ENCODE measurements around the gene GIN1.
"Not testable (repeated sequence)": the region's sequence is repeated elsewhere in the genome, so short reads cannot be mapped to it uniquely, and the experiment has no call there.

GIN1 gene, protein sequence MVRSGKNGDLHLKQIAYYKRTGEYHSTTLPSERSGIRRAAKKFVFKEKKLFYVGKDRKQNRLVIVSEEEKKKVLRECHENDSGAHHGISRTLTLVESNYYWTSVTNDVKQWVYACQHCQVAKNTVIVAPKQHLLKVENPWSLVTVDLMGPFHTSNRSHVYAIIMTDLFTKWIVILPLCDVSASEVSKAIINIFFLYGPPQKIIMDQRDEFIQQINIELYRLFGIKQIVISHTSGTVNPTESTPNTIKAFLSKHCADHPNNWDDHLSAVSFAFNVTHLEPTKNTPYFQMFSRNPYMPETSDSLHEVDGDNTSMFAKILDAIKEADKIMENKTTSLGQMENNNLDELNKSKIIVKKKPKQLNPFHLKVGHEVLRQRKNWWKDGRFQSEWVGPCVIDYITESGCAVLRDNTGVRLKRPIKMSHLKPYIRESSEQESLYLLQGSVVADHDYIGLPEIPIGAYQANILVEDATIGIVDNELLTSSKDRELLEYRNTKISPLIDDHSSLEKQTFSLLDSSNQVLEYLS

DNA sequence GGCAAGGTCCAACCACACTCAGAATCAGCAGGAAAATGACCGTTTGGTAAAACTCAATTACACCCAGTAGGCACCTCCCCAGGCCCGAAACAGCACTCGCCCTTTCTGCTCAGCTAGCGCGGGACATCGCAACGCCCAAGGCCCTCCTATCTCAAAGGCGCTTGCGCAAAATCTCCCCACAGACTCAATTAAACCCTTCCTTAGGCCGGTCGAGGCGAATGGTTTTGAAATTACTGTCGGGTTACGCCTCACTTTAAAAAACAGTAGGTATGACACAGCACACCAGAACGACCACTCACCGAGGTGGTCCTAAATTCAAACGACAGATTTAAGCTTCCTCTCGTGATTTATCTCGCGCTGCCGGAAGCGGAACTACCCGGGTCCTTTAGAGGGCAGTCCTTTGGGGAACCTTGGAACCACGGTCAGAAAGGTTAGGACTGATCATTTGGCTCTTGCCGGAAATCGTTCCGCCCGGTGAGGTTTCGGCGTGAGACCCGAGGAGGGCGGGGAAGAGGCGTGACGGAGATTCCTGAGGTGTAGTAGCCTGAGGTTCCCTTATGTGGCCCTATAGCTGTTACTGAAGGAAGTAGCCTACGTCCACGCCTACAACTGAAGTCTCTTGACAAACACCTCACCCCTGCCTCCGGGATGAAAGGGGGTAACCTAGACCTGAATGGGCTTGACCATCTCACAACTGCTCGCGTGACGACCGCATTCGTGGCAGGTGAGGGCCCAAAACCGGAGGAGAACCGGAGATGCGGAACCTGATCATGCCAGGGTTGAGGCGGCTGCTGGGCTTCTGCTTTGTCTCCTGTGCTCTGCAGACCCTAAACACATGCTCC is at the start of gene GIN1, which contains the start of gene PPIP5K2:
GIN1 (minus strand) TSS at position 374 of the 842 bp plus-strand sequence. CDS start 11,431 bp downstream, outside the sequence.
PPIP5K2 (plus strand) TSS at position 537 of the 842 bp plus-strand sequence. CDS start 9,289 bp downstream, outside the sequence.
- DNase-seq: peak; percentile 92 to 98 (median 97)
- intact Hi-C loops (cut with DNase I): loop anchor here (10.0 kb wide), 1 partner anchor 135 kb away; the partner anchor contains the start of gene MACIR

DNA sequence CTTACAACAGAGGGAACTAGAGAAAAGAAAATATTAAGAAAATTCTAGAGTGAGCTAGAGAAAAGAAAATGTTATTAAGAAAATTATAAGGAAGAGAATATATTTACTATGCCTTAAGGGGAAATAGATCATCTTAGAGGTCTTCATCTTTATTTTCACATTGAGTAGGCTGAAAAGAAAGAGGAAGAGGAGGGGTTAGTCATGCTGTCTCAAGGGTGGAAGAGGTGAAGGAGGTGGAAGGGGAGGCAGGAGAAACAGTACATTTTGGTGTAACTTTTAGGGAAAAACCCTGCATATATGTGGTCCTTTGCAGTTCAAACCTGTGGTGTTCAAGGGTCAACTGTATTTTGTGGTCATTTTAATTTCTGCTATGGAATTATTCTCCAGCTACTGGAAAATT is 46.8 kb upstream of the GIN1 start:
- no peak for DNase-seq
- intact Hi-C loops (cut with DNase I): no loop called here

DNA sequence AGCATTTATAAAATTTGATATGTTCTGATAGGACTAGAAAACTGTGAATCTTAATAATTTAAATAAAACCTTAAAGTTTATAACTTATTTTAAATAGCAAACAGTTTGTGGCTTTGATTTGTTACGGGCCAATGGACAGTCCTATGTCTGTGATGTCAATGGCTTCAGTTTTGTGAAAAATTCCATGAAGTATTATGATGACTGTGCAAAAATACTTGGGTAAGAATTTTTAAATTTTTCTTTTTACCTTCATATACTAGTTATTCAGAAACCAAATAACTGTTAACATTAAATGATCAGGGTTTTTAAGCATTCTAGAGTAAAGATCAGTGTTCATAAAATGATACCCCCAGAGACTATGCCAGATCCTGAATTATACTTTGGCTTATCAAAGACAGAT is 31.2 kb upstream of the GIN1 start:
- intact Hi-C loops (cut with DNase I): no loop called here
- no peak for DNase-seq

DNA sequence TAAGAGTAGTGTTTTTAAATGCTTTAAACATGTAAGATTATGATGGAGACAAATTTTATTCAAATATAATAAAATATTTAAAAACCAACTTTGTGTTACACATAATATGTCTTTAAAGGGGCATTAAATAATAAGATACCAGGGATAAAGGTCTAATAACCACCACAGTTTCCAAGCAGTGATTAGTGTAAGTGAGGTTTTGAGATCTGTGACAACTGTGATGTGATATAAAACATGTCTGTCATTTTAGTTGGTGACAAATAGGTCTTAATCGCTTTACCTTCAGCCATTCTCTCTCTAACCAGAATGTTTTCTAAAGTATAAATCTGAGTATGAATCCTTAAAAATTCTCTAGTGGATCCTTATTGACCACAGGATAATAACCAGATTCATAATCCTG is 28.3 kb upstream of the GIN1 start:
- intact Hi-C loops (cut with DNase I): no loop called here
- DNase-seq: no peak

DNA sequence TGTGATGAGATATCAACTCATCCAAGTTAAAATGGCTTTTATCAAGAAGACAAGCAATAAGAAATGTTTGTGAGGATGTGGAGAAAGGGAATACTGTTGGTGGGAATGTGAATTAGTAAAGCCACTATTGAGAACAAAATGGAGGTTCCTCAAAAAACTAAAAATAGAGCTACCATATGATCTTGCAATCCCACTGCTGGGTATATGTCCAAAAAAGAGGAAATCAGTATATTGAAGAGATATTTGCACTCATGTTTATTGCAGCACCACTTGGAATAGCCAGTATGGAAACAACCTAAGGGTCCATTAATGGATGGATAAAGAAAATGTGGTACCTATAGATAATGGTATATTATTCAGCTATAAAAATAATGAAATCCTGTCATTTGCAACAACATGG is 25.3 kb upstream of the GIN1 start:
- no peak for DNase-seq
- intact Hi-C loops (cut with DNase I): no loop called here

DNA sequence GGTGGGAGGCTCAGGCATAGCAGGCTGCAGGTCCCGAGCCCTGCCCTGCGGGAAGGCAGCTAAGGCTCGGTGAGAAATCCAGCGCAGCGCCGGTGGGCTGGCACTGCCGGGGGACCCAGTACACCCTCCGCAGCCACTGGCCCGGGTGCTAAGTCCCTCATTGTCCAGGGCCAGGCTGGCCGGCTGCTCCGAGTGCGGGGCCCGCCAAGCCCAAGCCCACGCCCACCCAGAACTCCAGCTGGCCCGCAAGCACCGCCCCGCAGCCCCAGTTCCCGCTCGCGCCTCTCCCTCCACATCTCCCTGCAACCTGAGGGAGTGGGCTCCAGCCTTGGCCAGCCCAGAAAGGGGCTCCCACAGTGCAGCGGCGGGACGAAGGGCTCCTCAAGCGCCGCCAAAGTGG is 22.2 kb upstream of the GIN1 start:
- DNase-seq; intact Hi-C loops (cut with DNase I): not testable (repeated sequence)

DNA sequence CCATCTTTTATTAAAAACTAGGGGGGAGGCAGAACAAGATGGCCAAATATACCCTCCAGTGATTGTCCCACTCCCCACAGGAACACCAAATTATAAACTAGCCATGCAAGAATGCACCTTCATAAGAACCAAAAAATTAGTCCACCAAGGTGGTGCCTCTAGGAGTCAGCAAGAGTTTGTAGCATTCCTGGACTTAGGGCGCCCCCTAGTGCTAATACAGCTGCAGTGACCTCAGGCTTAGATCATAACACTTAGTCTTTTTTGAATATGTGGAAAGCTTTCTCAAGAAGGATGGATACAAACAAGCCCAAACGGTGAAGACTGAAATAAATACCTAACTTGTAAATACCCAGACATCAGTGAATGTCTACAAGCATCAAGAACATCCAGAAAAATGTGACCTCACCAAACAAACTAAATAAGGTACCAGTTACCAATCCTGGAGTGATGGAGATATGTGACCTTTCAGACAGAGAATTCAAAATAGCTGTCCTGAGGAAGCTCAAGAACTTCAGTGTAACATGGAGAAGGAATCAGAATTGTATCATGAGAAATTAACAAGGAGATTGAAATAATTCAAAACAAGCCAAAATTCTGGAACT is 19.4 kb upstream of the GIN1 start:
- intact Hi-C loops (cut with DNase I): no loop called here
- peak; percentile 12 to 91 (median 78) for DNase-seq

DNA sequence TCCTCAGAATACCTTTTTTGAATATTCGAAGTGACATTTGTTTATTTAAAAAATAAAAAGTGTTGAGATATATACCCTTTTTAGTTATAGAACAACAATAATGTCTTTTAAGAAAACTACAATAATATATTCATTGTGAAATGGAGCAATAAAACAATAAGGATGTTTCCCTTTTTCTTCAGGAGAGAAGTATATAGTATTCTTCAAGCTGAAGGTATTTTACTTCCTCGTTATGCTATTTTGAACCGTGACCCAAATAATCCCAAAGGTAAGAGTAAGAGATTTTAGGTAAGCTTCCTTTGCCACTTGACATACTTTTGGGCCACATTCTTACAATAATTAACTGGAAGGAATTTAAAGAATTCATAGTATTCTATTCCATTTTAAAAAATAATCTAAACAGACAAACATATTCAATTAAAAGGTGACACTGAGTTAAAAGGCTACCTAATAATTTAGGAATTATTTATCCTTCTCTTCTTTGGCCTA is 18.3 kb upstream of the GIN1 start:
- no peak for DNase-seq
- intact Hi-C loops (cut with DNase I): no loop called here

DNA sequence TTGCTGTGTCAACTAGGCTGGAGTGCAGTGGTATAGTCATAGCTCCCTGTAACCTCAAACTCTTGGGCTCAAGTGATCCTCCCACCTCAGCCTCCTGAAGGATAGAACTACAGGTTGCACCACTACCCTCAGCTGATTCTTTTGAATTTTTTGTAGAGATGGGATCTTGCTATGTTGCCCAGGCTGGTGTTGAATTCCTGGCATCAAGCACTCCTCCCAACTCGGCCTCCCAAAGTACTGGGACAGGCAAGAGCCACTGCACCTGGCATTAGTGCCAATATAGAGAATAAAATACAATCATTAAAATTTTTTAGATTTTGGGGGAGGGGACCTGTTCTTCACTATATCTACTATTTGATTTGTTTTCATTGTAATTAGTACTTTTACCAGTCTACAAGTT is 15.5 kb upstream of the GIN1 start:
- intact Hi-C loops (cut with DNase I): no loop called here
- no peak for DNase-seq

DNA sequence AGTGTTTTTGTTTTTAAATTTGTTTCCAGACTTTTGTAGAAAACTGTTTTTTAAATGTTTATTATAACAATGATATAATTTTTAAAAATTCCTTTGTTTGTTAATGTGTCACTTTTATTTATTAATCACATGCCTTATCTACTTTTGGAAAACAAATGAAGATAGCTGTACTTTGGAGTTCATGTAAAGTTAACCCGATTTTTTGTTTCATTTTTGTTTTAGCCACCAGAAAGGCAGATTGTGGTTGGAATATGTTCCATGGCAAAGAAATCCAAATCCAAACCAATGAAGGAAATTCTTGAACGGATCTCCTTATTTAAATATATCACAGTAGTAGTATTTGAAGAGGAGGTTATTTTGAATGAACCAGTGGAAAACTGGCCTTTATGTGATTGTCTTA is 13.3 kb upstream of the GIN1 start:
- intact Hi-C loops (cut with DNase I): no loop called here
- no peak for DNase-seq

DNA sequence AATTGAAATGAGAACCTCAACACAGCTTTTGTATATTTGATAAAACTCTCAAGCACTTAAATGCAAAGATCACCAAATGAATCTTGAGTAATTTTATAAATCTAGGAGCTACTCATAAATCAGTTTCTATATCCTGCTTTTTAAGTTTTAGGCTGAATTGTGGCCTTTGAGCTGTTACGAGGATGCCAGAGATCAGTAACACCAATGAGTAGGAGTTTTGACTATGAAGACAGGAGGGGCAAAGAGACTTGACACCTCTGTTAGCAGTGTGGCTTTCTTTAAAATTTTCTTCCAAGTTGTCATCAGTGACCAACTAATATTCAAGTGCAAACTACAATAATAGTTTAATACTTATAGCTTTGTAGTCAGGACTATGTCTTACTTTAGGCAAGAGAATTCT is 12.7 kb upstream of the GIN1 start:
- intact Hi-C loops (cut with DNase I): no loop called here
- DNase-seq: no peak

DNA sequence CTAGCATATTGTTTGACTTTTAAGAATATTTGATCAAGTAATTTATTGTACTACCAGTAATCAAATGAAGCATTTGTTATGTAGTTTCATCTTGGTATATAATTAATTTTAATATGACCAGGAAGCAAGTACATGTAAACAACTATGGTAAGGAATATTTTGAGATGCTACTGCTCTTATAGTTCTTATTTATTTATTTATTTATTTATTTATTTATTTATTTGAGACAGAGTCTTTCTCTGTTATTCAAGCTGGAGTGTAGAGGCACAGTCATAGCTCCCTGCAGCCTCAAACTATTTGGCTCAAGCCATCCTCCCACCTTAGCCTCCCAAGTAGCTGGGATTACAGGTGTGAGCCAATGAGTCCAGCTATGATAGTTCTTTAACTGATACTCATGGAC is 8.3 kb upstream of the GIN1 start:
- intact Hi-C loops (cut with DNase I): loop anchor here (10.0 kb wide), 1 partner anchor 127 kb away; the partner anchor contains the start of gene MACIR
- no peak for DNase-seq

DNA sequence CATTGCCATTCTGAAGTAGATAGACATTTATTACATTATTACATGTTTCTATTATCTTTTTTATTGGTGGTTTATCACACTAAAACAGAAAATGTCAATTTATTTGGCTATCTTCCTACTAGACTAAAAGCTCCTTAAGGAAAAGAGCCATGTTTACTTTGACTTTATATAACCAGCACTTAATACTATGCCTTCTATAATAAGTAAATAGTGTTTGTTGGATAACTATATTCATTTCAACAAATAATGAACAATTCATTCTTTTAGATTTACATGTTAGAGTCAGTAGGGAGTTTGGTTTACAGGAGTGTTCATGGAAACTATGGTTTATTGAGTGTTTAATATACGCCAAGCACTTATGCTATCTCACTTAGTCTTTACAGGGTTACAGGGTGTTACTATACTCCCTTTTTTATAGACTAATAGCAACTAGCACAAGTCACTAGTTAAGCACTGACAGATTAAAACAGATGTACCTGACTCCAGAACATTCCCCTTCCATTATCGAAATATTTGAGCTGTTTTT is 7.4 kb upstream of the GIN1 start:
- DNase-seq: no peak
- intact Hi-C loops (cut with DNase I): loop anchor here (10.0 kb wide), 1 partner anchor 127 kb away; the partner anchor contains the start of gene MACIR

DNA sequence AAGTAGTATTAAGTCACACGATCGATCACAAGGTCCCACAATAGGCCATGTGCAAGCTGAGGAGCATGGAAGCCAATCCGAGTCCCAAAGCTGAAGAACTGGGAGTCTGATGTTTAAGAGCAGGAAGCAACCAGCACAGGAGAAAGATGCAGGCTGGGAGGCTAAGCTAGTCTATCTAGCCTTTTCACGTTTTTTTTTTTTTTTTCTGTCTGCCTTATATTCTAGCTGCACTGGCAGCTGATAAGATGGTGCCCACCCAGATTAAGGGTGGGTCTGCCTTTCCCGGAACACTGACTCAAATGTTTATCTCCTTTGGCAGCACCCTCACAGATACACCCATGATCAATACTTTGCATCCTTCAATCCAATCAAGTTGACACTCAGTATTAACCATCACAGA is 6.6 kb upstream of the GIN1 start:
- no peak for DNase-seq

DNA sequence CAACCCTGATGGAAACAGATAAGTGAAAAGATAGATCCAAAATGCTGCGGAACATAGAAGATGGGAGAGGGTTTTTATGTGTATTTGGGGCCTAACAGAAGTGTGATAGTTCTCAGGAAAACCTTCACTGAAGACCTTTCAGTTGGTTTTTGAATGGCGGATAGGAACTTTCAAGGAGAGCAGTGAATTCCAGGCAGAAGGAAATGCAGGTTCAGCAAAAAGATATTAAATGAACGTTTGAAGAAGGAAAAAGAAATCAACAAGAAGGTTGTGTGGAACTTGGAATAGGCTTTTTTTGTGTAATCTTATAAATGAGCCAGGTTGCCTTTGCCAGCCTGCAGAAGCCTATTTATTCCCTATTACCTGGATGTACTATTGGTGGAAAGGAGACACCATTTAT is 2.3 kb upstream of the GIN1 start:
- intact Hi-C loops (cut with DNase I): loop anchor here (10.0 kb wide), 1 partner anchor 133 kb away; the partner anchor contains the start of gene MACIR
- no peak for DNase-seq

More for the DNA sequence above, 6.6 kb upstream of the GIN1 start:
- intact Hi-C loops (cut with DNase I): loop anchor here (10.0 kb wide), 1 partner anchor 128 kb away; the partner anchor contains the start of gene MACIR

DNA sequence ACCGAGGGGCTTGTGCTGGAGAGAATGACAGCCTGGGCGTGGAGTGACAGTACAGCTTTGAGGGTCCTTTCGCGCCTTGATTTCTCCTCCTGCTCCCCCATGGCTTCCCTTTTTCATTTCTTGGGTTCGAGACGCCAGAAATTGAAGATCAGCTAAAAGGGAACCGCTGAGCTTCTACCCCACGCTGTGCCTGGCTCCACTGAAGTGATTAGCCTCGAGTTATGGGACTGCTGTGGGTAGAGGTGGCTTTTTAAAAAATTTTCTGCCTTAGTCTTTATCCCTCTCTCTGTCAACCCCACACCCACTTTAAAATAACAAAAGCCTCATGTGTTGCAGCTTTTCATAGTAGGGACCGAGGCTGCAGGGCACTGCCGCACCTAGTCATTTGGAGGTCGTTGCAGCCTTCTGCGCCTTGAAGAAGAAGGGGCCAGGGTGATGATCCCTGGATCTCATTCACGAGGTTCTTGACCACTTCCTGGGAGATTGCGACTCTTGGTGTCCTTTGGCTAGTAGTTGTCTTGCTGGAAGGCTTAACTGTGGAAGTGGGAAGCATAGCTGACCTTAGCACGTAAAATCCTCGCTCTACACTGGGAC is 766 bp upstream of the GIN1 start:
- intact Hi-C loops (cut with DNase I): loop anchor here (10.0 kb wide), 1 partner anchor 134 kb away; the partner anchor contains the start of gene MACIR
- peak in 12 of 42 donors; percentile 2 to 40 (median 6) for DNase-seq

DNA sequence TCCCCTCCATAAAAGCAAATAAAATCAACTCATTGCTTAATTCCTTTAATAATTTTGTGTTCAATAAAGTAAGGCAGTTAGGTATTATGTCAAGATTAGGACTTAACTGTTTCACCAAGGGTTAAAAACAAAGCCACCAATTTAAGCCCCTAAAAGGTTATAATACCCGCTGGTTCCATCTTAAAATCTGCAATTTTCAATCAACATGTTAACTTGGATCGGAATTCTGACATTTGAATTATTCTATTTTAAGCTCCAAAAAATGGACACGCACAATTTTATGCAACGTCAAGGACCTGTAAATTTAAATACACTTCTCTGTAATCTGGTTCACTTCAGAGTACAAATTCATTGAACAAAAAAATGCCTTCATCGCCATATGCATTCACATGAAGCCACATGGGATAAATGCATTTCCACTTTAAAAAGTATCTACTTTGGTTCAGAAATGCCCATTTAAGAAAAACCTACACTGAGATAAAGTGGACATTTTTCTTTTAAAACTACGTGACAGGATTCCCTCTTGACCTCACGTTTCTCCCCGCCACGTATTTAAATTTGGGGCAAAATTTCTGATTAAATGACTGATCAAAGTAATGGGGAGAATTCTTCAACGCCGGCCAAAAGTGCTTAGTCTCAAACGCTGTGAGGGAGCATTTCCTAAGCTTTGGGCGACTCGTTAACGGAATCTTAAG is 721 bp downstream of the GIN1 start:
- intact Hi-C loops (cut with DNase I): no loop called here
- no peak for DNase-seq
